Vagina (tissue), 2 donors: ENCODE data around the gene CHRNB4.
"Not testable (repeated sequence)": the region's sequence is repeated elsewhere in the genome, so short reads cannot be mapped to it uniquely, and the experiment has no call there.

Experiments used
- CTCF ChIP-seq, 3 experiments: fragments of 450-650 bp in 2 of 3; fragments of 200-600 bp in 1 of 3; sonication (generic) in 1 of 3; IDR thresholded peaks; one replicate each; pipeline ENCODE4 v1.5.1; 2017 to 2019; ENCODE audit warnings: antibody characterized with exemption in 3 of 3, mild to moderate bottlenecking in 2 of 3, moderate library complexity in 2 of 3
- POLR2A ChIP-seq, 2 donors: fragments of 450-650 bp; IDR thresholded peaks; one replicate each; pipeline ENCODE4 v1.6.1; 2017; ENCODE audit warnings: antibody characterized with exemption in 2 of 2, mild to moderate bottlenecking in 2 of 2, moderate library complexity in 2 of 2
- POLR2AphosphoS5 ChIP-seq, 2 donors: sonication (generic); formaldehyde crosslinking; IDR thresholded peaks; one replicate each; pipeline ENCODE4 v1.9.0; 2017; ENCODE audit warnings: antibody characterized with exemption in 2 of 2, mild to moderate bottlenecking in 2 of 2, low read depth in 1 of 2; ENCODE audit not compliant: insufficient read depth in 1 of 2

DNA sequence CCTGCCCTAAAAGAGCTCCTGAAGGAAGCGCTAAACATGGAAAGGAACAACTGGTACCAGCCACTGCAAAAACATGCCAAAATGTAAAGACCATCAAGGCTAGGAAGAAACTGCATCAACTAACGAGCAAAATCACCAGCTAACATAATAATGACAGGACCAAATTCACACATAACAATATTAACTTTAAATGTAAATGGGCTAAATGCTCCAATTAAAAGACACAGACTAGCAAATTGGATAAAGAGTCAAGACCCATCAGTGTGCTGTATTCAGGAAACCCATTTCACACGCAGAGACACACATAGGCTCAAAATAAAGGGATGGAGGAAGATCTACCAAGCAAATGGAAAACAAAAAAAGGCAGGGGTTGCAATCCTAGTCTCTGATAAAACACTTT lies 31.5 kb downstream of the CHRNB4 start:
- TF ChIP-seq POLR2AphosphoS5 (IDR thresholded peaks at IDR 0.05; ENCODE audit: insufficient read depth in 1 of 2, low read depth in 1 of 2); CTCF (IDR thresholded peaks at IDR 0.05); POLR2A (IDR thresholded peaks at IDR 0.05): not testable (repeated sequence)
